Liver (tissue), 9 donors: Measurements from ENCODE around the gene AADACL4. TPM values are rescaled to one million over a fixed set of nuclear protein-coding genes. Genes with fewer than 3 reads are reported as not detected.

ENCODE experiments used
- DNase-seq: peaks from one replicate; pipeline ENCODE4 v3.0.0-alpha.2; 2017; ENCODE audit warnings: low spot score
- H3K27ac ChIP-seq, 2 donors: one replicate each; pipeline ENCODE4 v1.7.0; 2013; ENCODE audit warnings: inconsistent platforms in 2 of 2, low read length in 2 of 2, control low read depth in 1 of 2, low read depth in 1 of 2, mild to moderate bottlenecking in 1 of 2
- H3K27me3 ChIP-seq, 4 donors: one replicate each; pipeline versions ENCODE4 v1.6.1 to v1.7.0; 2013; ENCODE audit warnings: low read length in 3 of 4, inconsistent platforms in 1 of 4, mild to moderate bottlenecking in 1 of 4, moderate library complexity in 1 of 4; ENCODE audit not compliant: control insufficient read depth in 4 of 4, insufficient read depth in 4 of 4
- H3K36me3 ChIP-seq, 4 donors: one replicate each; pipeline versions ENCODE4 v1.6.1 to v1.7.0; 2013; ENCODE audit warnings: low read length in 3 of 4, mild to moderate bottlenecking in 3 of 4, low read depth in 1 of 4, moderate library complexity in 1 of 4; ENCODE audit not compliant: control insufficient read depth in 4 of 4, insufficient read depth in 3 of 4
- H3K4me1 ChIP-seq, 4 donors: one replicate each; pipeline versions ENCODE4 v1.6.1 to v1.7.0; 2013; ENCODE audit warnings: low read length in 3 of 4, mild to moderate bottlenecking in 3 of 4, moderate library complexity in 1 of 4; ENCODE audit not compliant: control insufficient read depth in 4 of 4, insufficient read depth in 4 of 4
- H3K4me3 ChIP-seq, 3 donors: one replicate each; pipeline versions ENCODE4 v1.6.1 to v1.7.0; 2013; ENCODE audit warnings: low read length in 3 of 3, control low read depth in 1 of 3, low read depth in 1 of 3, mild to moderate bottlenecking in 1 of 3
- H3K9ac ChIP-seq, 2 donors: one replicate each; pipeline ENCODE4 v1.7.0; 2013; ENCODE audit warnings: low read length in 2 of 2, mild to moderate bottlenecking in 2 of 2, moderate library complexity in 2 of 2, control low read depth in 1 of 2, low read depth in 1 of 2
- H3K9me3 ChIP-seq, 4 donors: one replicate each; pipeline versions ENCODE4 v1.6.1 to v1.7.0; 2013; ENCODE audit warnings: low read length in 3 of 4; ENCODE audit not compliant: control insufficient read depth in 4 of 4
- EGR1 ChIP-seq, 2 donors: IDR thresholded peaks; 2 replicates each; pipeline ENCODE4 v1.6.1; 2016 to 2018; ENCODE audit warnings: antibody characterized with exemption in 2 of 2, low read depth in 2 of 2
- FOXA1 ChIP-seq: IDR thresholded peaks from 2 replicates; pipeline ENCODE4 v1.6.1; 2016; ENCODE audit warnings: antibody characterized with exemption
- GABPA ChIP-seq, 2 donors: IDR thresholded peaks in 1 of 2; conservative IDR thresholded peaks in 1 of 2; 2 replicates each; pipeline ENCODE4 v1.6.1; 2016; ENCODE audit warnings: antibody characterized with exemption in 2 of 2, mild to moderate bottlenecking in 1 of 2, moderate library complexity in 1 of 2
- HNF4A ChIP-seq, 2 donors: conservative IDR thresholded peaks; 2 replicates each; pipeline ENCODE4 v1.6.1; 2016; ENCODE audit warnings: antibody characterized with exemption in 2 of 2, mild to moderate bottlenecking in 2 of 2
- HNF4G ChIP-seq: IDR thresholded peaks from 2 replicates; pipeline ENCODE4 v1.6.1; 2016; ENCODE audit warnings: antibody characterized with exemption
- JUND ChIP-seq, 2 donors: IDR thresholded peaks; 2 replicates each; pipeline ENCODE4 v1.6.1; 2016; ENCODE audit warnings: antibody characterized with exemption in 2 of 2
- MAX ChIP-seq: IDR thresholded peaks from 2 replicates; pipeline ENCODE4 v1.6.1; 2016; ENCODE audit warnings: antibody characterized with exemption
- RAD21 ChIP-seq, 2 donors: IDR thresholded peaks; 2 replicates each; pipeline ENCODE4 v1.6.1; 2016; ENCODE audit warnings: antibody characterized with exemption in 2 of 2, mild to moderate bottlenecking in 2 of 2
- RXRA ChIP-seq, 2 donors: IDR thresholded peaks; 2 replicates each; pipeline ENCODE4 v1.6.1; 2017 to 2018; ENCODE audit warnings: antibody characterized with exemption in 2 of 2, mild to moderate bottlenecking in 1 of 2
- SP1 ChIP-seq: IDR thresholded peaks from 2 replicates; pipeline ENCODE4 v1.6.1; 2018; ENCODE audit warnings: antibody characterized with exemption, mild to moderate bottlenecking
- WGBS: extraction: QIAGEN DNeasy Blood & Tissue Kit; methylation state at CpG from one replicate; pipeline ENCODE4 v1.1.7; 2013; 5-methylcytosine and 5-hydroxymethylcytosine counted together
- polyA plus RNA-seq, 2 donors: library from polyadenylated mRNA; stranded (reverse) in 1 of 2; unstranded in 1 of 2; fragments of 200-250 nt in 1 of 2; fragments of >200 nt in 1 of 2; fragmentation: Nextera tagmentation in 1 of 2; extraction: Ambion mirVana in 1 of 2; gene quantifications; one replicate each; pipeline versions ENCODE4 v1.2.1 to v1.2.3, GENCODE V29; 2013 to 2015
- total RNA-seq, 2 donors: library from RNA; depleted of rRNA; stranded (reverse); fragments of >200 nt; gene quantifications; one replicate each; pipeline ENCODE4 v1.2.3, GENCODE V29; 2014
- TF ChIP-seq, protein P1 (sequence below): fragments of 150-350 bp; IDR thresholded peaks from 2 replicates; pipeline ENCODE4 v1.5.1; 2017; ENCODE audit warnings: improper control_type of control experiment, low read depth, low read length; ENCODE audit not compliant: missing input control
- TF ChIP-seq, protein P2 (sequence below): IDR thresholded peaks from 2 replicates; pipeline ENCODE4 v1.6.1; 2016; ENCODE audit warnings: antibody characterized with exemption
- TF ChIP-seq, protein P3 (sequence below): IDR thresholded peaks from 2 replicates; pipeline ENCODE4 v1.6.1; 2016; ENCODE audit warnings: antibody characterized with exemption, mild to moderate bottlenecking
- donor health status: healthy.
- donor health status: healthy.
- donor health status: healthy.
- donor health status: healthy.
- donor health status: healthy.

Gene AADACL4
- total and polyA plus RNA-seq, 4 donors = not detected

DNA sequence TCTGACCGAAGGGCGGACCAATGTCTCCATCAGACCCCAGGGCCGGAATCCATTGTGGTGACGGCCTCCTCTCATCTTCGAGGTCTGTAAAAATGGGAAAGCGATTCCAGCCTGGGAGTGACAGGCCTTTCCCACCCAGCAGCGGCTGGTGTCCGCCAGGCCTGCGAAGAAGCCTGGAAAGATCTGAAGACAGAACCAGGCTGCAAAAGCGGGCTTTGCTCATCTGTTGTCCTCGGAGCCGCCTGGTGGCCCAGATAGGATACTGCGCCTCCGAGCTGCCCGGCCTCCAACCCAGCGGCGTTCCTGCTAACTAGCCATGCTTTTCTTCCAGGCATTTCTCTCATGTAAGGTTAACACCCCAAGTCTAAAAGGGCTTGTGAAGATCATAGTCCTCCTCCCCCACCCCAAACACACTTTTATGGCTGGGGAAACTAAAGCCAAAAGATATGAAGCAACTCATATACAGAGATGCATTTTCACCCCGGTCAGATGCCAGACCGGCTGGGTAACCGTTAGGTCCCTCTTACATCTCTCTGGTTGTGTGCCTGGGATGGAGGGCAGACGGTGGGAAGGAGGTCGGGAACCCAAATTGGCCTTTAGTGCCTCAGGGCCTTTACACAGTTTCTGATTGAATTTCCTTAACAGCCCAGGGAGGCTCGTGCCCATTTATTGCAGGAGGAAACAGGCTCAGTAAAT lies 23.9 kb upstream of the AADACL4 start:
- 14% methylated on average over 23 of the region's 23 CpGs for WGBS
- Histone ChIP-seq H3K27me3 (no peaks in the 10 kb centered on the region), H3K4me1 (peaks cover 0 to 38% (median 25%) of the 10 kb centered on the region in 4 donors), H3K27ac (peak overlapping the region; percentile 99), H3K9ac (peak overlapping the region; percentile 94 to 95), H3K4me3 (peak overlapping the region in 2 of 3 donors; percentile 85 to 90), H3K36me3 (no peaks in the 10 kb centered on the region), H3K9me3 (no peaks in the 10 kb centered on the region)
- DNase-seq = peak; percentile 85
- peak; percentile 13 for TF ChIP-seq HNF4G
- TF ChIP-seq, protein P1, sequence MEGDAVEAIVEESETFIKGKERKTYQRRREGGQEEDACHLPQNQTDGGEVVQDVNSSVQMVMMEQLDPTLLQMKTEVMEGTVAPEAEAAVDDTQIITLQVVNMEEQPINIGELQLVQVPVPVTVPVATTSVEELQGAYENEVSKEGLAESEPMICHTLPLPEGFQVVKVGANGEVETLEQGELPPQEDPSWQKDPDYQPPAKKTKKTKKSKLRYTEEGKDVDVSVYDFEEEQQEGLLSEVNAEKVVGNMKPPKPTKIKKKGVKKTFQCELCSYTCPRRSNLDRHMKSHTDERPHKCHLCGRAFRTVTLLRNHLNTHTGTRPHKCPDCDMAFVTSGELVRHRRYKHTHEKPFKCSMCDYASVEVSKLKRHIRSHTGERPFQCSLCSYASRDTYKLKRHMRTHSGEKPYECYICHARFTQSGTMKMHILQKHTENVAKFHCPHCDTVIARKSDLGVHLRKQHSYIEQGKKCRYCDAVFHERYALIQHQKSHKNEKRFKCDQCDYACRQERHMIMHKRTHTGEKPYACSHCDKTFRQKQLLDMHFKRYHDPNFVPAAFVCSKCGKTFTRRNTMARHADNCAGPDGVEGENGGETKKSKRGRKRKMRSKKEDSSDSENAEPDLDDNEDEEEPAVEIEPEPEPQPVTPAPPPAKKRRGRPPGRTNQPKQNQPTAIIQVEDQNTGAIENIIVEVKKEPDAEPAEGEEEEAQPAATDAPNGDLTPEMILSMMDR = peak; percentile 97
- TF ChIP-seq, protein P2, sequence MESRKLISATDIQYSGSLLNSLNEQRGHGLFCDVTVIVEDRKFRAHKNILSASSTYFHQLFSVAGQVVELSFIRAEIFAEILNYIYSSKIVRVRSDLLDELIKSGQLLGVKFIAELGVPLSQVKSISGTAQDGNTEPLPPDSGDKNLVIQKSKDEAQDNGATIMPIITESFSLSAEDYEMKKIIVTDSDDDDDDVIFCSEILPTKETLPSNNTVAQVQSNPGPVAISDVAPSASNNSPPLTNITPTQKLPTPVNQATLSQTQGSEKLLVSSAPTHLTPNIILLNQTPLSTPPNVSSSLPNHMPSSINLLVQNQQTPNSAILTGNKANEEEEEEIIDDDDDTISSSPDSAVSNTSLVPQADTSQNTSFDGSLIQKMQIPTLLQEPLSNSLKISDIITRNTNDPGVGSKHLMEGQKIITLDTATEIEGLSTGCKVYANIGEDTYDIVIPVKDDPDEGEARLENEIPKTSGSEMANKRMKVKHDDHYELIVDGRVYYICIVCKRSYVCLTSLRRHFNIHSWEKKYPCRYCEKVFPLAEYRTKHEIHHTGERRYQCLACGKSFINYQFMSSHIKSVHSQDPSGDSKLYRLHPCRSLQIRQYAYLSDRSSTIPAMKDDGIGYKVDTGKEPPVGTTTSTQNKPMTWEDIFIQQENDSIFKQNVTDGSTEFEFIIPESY = no peak
- no peak for TF ChIP-seq FOXA1
- peak in 1 of 2 donors; percentile 24 for TF ChIP-seq HNF4A (conservative IDR thresholded peaks at IDR 0.05)
- TF ChIP-seq RXRA (IDR thresholded peaks at IDR 0.05) = peak in 1 of 2 donors; percentile 50
- peak; percentile 96 to 97 for TF ChIP-seq RAD21 (IDR thresholded peaks at IDR 0.05)

DNA sequence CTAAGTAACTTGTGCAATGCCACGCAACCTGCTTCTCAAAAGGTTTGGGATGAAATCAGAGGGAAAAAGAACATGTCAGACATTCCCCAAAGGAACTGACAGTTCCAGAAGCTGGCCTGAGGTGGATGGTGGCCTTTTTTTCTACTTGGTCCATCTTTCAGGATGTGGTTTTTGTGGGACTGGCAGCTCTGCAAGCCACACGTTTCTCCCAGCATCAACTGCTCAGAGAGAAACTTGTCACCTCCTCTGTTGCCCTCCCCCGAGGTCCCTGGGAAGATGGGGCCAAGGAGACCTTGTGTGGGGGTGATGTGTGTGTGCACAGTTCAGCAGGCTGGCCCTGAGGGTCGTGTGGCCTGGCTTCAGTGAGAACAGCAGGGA lies 23.4 kb upstream of the AADACL4 start:
- Histone ChIP-seq H3K9me3 (no peaks in the 10 kb centered on the region), H3K4me1 (peaks cover 0 to 38% (median 25%) of the 10 kb centered on the region in 4 donors), H3K4me3 (no peak overlapping the region), H3K9ac (no peak overlapping the region), H3K36me3 (no peaks in the 10 kb centered on the region), H3K27ac (no peak overlapping the region), H3K27me3 (no peaks in the 10 kb centered on the region)
- no peak for TF ChIP-seq SP1
- TF ChIP-seq HNF4A (conservative IDR thresholded peaks at IDR 0.05) = no peak
- TF ChIP-seq MAX = no peak
- TF ChIP-seq HNF4G = no peak
- no peak for TF ChIP-seq RAD21 (IDR thresholded peaks at IDR 0.05)
- WGBS = 49% methylated on average over 4 of the region's 4 CpGs
- no peak for DNase-seq

DNA sequence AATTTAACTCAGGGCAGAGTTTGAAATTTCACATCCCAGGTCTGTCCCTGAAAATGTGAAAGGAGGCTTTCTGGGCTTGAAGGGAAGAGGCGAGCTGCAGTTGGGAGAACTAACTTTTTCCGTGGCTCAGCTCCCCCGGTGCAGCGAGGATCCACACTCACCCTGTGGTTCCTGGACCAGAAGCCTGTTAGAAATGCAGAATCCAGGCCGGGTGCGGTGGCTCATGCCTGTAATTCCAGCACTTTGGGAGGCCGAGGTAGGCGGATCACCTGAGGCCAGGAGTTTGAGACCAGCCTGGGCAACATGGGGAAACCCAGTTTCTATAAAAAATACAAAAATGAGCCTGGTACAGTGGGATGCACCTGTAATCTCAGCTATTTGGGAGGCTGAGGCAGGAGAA lies 23.0 kb upstream of the AADACL4 start:
- TF ChIP-seq MAX (no peak), RXRA (IDR thresholded peaks at IDR 0.05) (no peak), GABPA (IDR thresholded peaks at IDR 0.05 in 1 of 2, conservative IDR thresholded peaks at IDR 0.05 in 1 of 2) (no peak), HNF4A (conservative IDR thresholded peaks at IDR 0.05) (no peak), EGR1 (IDR thresholded peaks at IDR 0.05; ENCODE audit: low read depth in 2 of 2) (no peak), JUND (IDR thresholded peaks at IDR 0.05) (no peak), SP1 (no peak)
- TF ChIP-seq, protein P3, sequence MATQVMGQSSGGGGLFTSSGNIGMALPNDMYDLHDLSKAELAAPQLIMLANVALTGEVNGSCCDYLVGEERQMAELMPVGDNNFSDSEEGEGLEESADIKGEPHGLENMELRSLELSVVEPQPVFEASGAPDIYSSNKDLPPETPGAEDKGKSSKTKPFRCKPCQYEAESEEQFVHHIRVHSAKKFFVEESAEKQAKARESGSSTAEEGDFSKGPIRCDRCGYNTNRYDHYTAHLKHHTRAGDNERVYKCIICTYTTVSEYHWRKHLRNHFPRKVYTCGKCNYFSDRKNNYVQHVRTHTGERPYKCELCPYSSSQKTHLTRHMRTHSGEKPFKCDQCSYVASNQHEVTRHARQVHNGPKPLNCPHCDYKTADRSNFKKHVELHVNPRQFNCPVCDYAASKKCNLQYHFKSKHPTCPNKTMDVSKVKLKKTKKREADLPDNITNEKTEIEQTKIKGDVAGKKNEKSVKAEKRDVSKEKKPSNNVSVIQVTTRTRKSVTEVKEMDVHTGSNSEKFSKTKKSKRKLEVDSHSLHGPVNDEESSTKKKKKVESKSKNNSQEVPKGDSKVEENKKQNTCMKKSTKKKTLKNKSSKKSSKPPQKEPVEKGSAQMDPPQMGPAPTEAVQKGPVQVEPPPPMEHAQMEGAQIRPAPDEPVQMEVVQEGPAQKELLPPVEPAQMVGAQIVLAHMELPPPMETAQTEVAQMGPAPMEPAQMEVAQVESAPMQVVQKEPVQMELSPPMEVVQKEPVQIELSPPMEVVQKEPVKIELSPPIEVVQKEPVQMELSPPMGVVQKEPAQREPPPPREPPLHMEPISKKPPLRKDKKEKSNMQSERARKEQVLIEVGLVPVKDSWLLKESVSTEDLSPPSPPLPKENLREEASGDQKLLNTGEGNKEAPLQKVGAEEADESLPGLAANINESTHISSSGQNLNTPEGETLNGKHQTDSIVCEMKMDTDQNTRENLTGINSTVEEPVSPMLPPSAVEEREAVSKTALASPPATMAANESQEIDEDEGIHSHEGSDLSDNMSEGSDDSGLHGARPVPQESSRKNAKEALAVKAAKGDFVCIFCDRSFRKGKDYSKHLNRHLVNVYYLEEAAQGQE = no peak
- Histone ChIP-seq H3K4me1 (peaks cover 0 to 38% (median 25%) of the 10 kb centered on the region in 4 donors), H3K27me3 (no peaks in the 10 kb centered on the region), H3K9ac (no peak overlapping the region), H3K4me3 (no peak overlapping the region), H3K9me3 (no peaks in the 10 kb centered on the region), H3K36me3 (no peaks in the 10 kb centered on the region), H3K27ac (no peak overlapping the region)
- DNase-seq = no peak
- WGBS = 96% methylated on average over 8 of the region's 8 CpGs
